GM10266 (cell line): Measurements from ENCODE around the gene SLC39A13.

ENCODE experiments used
- DNase-seq: peaks from one replicate; pipeline ENCODE4 v3.0.0; 2012; ENCODE audit errors: extremely low spot score
- TF ChIP-seq, protein P1 (sequence below): IDR thresholded peaks from 2 replicates; pipeline ENCODE4 v1.5.1; 2012; ENCODE audit warnings: mild to moderate bottlenecking, low read depth; ENCODE audit not compliant: control insufficient read depth, insufficient read depth; ENCODE audit errors: missing control alignments

Gene SLC39A13

DNA sequence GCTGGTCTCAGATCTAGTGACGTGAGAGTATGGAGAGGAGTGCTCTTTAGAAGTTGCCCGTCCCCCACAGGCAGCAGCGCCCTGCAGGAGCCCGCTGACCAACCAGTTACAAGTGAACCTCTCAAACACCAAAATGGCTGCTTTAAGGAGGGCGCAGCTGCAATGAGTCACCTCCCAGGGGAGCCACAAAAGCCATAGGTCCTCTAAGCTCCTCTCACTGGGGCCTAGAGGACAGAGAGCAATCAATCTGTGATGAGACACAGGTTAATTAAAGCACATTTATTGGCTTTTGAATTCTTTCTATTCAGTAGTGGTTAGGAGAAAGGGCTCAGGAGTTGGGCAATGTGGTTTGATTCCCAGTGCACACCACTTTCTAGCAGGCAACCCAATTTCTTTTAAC lies 56.1 kb downstream of the SLC39A13 start:
- no peak for DNase-seq

More for the DNA sequence above, 56.1 kb downstream of the SLC39A13 start:
- TF ChIP-seq, protein P1, sequence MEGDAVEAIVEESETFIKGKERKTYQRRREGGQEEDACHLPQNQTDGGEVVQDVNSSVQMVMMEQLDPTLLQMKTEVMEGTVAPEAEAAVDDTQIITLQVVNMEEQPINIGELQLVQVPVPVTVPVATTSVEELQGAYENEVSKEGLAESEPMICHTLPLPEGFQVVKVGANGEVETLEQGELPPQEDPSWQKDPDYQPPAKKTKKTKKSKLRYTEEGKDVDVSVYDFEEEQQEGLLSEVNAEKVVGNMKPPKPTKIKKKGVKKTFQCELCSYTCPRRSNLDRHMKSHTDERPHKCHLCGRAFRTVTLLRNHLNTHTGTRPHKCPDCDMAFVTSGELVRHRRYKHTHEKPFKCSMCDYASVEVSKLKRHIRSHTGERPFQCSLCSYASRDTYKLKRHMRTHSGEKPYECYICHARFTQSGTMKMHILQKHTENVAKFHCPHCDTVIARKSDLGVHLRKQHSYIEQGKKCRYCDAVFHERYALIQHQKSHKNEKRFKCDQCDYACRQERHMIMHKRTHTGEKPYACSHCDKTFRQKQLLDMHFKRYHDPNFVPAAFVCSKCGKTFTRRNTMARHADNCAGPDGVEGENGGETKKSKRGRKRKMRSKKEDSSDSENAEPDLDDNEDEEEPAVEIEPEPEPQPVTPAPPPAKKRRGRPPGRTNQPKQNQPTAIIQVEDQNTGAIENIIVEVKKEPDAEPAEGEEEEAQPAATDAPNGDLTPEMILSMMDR: no peak
